Measurements from ENCODE around the gene KCNH5.

The KCNH5 gene

DNA sequence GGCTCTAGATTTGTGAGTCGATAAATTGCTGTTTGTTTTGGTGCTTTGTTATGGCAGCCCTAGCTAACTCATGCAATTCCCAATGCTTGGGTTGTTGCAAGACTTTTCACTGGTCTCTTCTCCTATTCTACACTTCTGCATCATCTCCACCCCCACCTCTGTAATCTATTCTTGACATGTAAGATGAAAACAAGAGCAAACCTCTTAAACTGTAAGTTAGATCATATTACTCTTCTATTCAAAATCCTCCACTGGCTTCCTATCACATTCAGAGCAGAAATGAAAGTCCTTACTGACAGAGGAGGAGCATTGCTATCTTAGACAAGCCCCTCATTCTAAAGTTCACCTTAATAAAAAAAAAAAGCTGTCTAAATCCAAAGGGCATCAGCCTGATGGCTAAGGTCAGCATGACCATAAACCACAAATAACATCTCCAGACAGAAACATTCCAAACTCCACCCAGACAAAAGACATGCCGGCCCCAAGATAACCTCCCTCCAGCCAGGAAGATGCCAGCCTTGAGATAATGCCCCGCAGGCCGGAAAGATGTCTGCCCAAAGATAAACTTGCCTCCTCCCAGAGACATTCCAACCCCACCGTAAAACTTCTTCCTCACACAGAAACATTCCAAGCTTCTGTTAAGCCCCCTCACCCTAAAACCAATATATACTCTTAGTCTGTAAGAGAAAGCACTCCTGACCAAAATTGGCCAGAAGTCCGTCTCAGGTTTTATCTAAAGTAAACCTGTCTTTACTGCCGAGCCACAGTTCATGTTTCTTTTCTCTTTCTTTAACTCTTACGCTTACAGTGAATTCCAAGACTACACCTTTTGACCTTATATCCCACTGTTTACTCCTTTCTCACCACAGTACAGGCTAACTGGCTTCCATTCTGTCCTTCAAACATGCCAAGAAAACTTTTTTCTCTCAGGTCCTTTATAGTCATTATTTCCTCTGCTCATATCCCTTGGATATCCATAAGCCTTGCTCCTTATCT lies 308.9 kb downstream of the KCNH5 start:
- DNase-seq, result no peak

DNA sequence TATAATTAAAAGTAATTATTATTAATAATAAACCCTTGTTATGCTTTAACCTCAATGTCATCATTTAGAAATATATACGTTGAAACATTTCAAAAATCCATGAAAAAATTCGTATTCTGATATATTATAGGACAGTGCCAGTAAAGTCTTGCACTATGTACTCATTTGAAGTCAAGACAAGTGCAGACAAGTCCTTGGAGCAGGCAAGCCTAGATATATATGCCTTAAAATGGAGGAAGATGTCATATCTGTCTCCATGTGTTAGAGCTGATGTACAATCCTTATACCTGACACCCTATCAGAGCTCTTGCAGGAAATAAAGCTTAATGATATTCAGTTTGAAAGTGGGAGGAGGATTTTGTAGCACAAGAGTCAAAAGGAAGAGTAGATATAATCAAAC lies 310.4 kb downstream of the KCNH5 start:
- DNase-seq, result no peak

DNA sequence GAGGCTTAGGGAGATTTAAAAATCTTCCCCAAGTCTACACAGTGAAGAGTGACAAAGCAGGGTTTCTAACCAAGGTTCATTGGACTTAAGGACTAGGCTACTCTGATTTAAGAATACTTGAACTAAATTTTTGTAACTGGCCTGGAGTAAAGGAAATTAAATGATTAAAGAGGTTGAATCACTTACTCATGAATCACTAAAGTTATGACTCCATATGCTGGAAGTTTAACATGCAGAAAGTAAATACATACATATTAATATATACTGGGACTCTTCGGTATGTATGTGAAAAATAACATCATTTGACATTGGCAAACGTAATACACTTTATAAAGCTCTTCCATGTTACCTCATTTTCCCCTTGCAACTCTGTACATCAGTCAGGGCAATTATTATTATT lies 322.9 kb downstream of the KCNH5 start:
- no peak for DNase-seq

DNA sequence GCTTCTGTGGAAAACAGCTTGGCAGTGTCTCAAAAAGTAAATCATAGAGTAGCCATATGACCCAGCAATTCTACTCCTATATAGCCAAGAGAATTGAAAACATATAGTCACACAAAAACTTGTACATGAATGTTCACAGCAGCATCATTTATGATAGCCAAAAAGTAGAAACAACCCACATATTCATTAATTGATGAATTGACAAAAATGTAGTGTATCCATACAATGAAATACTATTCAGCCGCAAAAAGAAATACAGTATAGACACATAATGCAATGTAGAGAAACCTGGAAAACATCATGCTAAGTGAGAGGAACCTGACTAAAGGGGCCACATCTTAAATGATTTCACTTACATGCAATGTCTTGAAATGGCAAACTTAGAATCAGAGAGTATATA lies 326.6 kb downstream of the KCNH5 start:
- no peak for DNase-seq

DNA sequence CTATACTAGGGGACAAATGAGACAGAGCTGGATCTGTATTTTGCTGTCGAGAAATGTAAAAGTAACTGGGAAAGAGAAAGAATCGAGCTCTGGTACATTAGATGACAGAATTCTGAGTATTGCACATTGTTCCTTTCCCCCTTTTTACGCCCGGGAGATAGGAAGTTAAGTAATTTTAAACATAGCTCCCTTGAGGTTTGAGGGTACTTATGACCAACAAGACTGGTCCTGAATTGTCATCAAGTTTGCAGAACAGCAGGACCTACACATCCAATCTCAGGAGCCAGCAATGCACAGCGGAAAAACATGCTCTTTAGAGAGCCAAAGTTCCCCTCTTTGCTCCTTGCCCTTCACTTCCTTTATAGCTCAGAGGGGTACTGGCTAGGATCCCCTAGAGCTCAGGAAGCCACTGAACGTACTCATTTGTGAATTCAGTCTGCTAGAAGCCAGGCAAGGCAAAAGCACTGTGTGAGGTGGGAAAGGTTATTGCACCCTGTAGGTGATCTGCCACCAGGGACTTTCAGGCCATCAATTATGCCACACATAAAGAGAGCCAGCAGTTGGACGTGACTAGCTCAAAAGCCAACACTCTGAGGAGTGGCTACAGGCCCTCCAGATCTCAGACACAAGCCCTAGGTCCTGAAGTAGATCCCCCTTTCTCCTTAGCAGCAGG lies 333.8 kb downstream of the KCNH5 start:
- DNase-seq, result no peak

DNA sequence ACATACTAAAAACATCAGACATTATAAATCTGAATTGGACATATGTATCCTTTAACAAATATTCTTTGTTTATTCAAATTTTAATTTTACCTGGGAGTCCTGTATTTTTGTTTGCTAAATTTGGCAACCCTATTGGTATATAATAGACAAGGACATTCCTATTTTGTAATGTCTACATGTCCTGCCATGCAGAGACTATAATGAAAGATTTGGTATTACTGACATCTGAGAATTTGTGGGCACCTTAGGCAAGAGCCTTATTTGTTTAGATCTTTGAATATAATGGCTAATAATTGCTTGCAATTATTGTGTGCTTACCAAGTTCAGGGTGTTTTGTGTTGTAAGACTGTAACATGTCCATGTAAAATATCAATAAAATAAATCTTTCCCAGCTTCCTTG lies 334.4 kb downstream of the KCNH5 start:
- no peak for DNase-seq

DNA sequence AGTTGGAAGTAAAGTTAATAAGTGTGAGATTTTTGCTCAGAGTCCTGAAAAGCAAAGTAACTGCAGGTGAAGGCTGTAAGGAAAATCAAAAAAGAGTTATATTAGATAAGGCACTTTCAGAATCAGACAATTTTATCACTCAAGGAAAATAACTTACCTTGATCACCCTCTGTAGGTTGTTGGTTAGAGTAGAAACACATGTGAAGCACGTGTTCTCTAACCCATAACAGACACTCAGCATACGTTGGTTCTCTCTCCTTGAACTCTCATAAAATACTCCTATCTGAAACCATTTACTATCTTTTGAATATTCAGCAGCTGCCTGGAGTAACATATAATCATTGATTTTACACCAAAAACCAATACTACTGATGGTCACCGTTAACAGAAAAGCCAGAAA lies 335.5 kb downstream of the KCNH5 start:
- no peak for DNase-seq

DNA sequence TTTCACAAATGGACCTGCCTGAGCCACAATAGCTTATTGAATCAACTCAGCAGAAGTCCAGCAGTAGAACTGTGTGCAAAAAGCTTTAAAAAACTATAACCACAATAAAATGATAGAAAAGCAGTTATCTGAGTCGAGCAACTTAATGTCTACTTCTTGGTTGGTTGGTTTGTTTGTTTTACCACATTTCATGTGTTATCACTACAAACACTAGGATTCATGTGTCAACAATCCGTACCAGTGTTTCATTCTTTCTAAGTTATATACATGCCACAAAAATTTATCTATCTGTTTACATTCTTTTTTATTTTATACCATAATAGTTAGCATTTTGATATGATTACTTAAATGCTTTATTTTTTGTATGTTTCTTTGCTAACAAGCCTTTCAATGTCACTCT lies 339.0 kb downstream of the KCNH5 start:
- DNase-seq, result no peak

DNA sequence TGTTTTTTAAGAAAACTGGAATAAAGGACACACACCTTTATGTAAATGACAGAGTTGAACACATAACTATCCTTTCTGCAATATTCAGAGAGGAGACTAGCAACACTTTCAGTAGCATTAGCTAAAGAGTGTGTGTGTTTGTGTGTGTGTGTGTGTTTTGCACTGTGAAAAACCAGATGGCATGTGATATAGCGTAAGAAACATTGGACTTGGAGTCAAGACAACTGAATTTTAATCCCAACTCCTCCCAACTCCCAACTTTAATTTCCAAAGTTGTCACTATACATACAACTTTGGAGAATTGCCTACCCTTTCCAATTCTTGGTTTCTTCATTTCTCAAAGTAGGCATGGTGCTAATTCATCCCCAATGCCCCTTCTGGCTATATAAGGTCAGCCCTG lies 347.8 kb downstream of the KCNH5 start:
- no peak for DNase-seq

DNA sequence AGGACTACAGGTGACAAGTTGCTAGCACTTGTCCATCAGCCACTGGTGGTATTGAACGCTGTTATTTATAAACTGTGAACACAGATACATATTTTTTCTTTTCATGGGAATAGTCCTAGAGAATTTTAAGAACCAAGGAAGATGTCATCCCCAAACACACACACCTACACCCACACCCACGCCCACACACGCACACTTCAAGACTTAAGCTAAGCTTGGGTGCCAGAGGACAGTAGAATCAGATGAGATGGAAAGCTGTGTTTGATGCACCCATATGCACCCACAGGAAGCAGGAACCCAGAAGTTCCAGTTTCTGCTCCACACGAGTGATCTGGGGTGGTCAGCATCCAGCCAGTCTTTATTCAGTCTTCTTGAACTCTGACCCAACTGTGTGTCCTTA lies 348.3 kb downstream of the KCNH5 start:
- no peak for DNase-seq

DNA sequence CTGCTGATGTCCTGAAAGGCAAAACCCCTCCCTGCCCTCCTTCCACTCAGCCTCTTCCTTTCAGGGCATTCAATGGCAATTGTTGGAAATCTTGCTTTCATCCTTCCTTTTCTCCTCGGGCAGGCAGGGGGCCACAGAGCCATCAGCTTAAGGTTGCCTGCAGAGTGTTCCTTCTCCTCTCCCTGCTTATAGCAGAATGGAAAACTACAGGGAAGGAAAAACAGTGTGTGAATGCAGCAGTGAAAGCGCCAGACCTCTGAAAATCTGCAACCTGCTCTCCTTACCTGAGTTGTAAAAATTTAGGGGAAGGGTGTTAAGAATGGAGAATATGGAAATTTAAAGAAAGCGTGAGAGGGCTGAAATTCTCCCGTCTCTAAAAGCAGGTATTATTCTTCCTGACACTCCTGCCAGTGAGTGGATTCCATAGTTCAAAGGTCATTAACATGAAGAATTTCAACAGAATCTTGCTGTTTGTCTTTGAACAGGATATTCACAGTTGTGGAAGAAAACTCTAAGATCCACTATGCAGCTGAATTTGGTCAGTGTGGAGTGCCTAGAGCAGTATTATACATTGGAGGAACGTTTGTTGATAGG lies 348.8 kb downstream of the KCNH5 start:
- no peak for DNase-seq

DNA sequence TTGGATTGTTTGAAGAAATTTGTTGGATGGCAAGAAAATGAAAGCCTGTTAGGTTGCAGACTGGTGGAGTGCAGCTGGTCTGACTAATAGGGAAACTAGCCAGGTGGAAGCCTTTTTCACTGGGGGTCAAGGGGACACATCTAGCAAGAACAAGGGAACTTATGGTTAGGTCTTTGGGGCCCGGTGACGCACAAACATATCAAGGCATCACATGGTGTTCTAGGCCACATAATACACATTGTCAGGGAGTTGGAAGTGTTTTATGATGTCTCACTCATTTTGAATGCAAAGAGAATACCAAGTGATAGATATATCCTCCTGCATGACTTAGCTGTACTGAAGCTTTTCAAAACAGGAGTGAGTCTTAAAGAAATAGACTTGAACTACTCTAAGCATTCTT lies 351.2 kb downstream of the KCNH5 start:
- no peak for DNase-seq

DNA sequence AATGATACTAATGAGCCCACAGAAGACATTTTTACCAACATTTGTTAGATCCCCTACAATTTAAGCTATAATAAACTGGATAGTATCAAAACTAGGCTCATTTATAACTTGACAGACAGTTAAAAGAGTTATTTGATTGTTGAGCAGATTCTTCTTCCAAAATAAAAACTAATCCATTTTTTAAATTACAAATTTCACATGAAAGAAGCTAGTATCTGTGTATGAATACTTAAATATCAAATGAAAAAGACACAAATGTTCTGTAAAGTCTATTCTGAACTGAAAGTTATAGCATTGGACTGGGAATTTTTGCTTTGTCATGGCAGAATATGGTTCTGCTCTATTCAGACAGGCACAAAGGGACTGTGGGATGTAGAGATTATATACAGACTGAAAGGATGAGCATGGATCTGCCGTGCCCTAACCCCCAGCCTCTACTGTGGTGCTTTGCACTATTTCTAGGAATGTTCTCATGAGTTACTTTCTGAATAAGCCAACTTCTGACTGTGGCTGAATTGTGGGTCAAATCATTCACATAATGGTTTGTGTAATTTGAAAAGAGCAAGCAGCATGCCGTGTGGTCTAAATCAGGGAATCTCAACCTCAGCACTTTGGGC lies 352.7 kb downstream of the KCNH5 start:
- no peak for DNase-seq

DNA sequence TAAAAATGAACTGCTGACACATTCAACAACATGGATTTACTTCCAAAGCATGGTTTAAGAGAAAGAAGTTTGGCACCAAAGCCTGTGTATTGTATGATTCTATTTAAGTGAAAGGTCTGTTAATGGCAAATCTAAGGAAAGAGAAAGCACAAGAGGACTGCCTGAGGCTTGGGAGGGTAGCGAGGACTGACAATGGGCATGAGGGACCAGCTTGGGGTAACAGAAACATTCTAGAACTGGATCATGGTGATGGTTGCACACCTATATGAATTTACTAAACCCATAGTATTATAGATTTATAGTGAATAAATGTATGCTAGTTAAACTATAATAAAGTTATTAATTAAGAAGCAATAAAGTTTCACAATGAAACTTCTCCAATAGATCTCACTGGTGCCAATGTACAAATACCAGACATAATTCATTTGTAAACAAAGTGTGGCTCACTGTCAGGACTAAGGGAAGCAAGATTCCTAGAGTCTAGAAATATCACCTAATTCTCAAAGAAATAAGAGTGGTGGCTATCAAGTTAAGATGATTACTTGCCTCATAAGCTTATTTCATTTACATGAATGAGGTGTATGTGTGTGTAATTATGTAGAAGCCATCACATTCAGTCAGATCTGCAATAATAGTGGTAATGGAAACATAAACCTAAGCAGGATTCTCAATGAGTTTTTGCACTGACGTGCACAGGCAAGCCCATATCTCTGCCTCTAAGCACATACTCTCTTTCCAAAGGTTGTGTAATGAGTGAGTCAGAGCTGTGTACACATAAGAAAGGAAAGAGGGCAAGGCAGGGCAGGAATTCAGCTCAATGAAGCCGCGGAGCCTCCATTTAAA lies 353.4 kb downstream of the KCNH5 start:
- no peak for DNase-seq

DNA sequence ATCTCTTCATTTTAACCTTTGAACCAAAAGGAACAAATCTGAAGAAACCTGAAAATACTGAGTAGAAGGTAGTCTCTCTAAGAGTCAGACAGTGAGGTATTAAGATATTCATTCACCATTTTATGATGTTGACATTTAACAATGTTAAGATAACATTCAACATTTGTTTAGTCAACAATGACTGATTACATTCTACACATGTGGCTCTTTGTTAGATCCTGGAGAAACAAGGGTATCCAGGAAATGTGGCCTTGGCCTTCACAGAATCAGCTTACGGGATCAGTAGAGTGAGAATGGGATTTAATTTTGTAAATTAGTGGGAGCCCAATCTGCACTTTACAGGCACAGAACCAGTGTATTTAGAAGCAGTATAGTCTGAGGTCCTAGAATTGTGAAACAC lies 355.5 kb downstream of the KCNH5 start:
- DNase-seq, result no peak

DNA sequence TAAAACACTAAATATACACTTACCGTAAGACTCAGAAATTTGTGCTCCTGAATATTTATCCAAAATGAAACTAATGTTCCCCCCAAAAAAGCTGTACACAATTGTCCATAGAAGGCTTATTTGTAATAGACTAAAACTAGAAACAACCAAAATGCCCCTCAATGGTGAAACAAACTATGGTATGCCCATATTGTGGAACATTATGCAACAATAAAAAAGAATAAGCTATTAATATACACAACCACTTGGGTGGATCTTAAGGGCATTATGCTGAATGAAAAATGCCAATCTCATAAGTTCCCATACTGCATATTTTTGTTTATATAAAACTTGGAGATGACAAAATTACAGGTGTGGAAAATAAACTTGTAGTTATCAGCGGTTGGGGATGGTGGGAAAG lies 357.4 kb downstream of the KCNH5 start:
- no peak for DNase-seq

DNA sequence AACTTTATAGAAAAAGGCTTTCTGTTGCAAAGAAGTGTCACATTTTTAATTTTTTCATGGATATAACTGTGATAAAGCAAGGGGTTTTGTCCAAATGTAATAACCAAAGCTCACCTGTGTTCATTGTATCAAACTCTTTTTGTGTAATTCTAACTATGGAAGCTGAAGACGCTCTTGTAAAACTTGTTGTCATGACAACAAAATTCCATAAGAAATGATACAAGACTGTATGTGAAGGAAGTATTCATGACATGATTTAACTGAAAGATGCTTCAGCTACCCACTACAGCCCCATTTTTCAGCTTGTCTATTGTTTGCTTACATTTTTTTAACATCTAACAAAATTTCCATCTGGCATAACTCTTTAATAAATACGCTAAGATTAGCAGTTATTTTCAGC lies 360.9 kb downstream of the KCNH5 start:
- DNase-seq, result no peak

DNA sequence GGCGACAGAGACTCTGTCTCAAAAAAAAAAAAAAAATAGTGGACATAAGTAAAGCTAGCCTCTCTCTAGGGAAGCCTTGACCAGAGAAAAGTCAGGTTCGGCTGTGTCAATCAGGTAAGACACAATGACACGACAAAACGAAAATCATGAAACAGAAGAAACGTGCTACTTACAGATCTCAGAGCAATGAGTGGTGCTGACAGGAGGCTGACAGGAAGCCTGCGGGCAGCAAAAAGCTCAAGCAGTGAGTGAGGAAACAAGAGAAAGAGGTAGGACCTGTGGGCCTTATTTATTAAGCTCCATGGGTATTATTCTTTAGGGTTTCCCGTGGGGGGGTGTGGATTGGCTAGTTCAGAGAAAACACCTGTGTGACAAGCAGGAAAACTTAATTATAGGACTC lies 363.1 kb downstream of the KCNH5 start:
- DNase-seq, result no peak

DNA sequence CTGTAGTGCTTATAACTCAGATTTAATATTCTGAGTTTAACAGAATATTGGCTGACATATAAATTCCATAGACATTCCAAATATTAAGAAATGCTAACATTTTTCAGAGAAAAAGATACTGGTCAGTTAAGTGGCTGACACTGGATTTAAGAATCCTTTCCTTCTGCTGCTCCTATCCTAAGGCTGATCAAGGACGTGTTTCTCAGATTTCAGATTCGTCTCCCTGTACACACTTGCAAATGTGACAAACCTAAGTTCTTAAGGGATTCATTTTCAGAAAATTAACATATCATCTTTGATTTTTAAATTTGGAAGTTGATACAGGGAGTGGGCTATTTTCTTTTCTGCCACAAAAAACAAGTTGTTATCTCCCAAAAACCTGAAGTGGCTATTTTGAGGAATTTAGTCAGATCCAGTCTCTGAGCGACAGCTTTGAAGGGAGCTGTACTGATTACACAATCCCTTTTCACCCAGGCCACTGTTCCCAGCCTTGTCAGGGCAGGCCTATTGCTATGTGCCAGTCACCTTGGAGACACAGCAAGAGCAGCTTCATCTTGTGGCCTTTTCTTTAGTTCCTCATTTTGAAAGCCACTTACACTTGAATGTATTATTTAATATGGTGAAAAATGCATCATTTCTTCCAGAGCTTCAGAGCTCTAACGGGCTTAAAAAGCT lies 370.6 kb downstream of the KCNH5 start:
- DNase-seq, result no peak

DNA sequence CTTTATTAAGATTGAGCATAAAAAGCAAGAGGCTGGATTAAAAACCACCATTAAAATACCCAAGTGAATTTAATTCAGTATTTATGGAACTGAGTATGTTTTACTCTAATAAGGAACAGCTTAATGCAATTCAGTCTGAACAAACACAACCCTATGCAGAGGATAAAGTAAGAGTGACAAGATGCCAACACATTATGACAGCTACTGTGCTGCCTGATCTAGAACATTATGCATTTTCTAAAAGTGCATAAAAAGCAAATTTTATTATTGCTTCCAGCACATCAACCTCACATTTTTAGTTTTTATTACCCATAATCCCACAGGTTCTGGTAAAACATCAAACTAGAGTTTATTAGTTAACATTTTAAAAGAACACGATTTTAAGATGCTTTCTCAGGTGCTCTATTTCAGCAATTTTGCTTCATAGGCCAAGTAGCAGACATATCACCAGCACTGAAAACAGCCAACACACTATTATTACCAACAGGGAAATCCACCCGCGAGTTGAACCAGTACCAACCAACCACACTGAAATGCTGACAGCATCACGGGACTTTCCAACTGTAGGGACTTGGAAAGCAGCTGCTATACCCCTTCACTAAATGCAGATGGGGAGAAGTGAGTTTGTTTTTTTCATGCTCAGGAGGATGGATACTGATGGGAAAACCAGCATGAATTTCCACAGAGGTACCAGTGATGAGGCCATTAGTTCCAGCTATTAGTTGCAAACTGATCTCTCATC lies 372.1 kb downstream of the KCNH5 start:
- no peak for DNase-seq

DNA sequence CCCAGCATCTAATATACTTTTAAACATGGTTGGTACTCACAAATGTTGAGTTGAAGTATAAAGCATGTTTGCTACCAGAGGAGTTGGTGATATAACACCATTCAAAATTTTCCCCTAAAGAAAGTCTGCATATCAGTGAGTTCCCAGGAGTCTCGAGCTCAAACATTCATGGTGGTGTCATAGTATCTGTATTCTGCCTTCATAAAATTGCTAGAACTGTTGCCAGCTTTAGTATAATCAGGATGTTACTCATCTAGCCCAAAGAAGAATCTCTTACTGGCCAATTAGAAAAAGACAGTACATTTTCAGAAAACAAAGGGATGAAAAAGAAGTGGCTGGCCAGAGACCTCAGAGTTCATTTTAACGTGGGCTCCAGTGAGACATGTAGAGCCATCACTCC lies 374.7 kb downstream of the KCNH5 start:
- DNase-seq, result no peak

All from CD4-positive, alpha-beta T cell treated with Interleukin-10 for 1 hour (primary cell).